Endothelial cell of umbilical vein (primary cell): Measurements from ENCODE around the gene CST8. TPM values are rescaled to one million over a fixed set of nuclear protein-coding genes. Genes with fewer than 3 reads are reported as not detected.
"Not testable (repeated sequence)": the region's sequence is repeated elsewhere in the genome, so short reads cannot be mapped to it uniquely, and the experiment has no call there.

ENCODE experiments used
- BruUV-seq: library from RNA; stranded (reverse); fragments of 400-500 nt; replicated peaks from 2 replicates; lab custom pipeline; 2021; lab: Mats Ljungman, UMichigan
- CTCF ChIA-PET: fragments of 300-600, 350-600 bp; sonication (Branson Sonifier 250); formaldehyde crosslinking; loops from one replicate; lab custom pipeline; 2021; ENCODE audit warnings: antibody characterized with exemption, inconsistent platforms; lab: Charles Lee
- POLR2A ChIA-PET: fragments of 300-600, 350-600 bp; sonication (Branson Sonifier 250); formaldehyde crosslinking; loops from one replicate; lab custom pipeline; 2021; ENCODE audit warnings: antibody characterized with exemption, inconsistent platforms; lab: Charles Lee
- DNase-seq: peaks from one replicate; pipeline ENCODE4 v3.0.0-alpha.2; 2011; ENCODE audit warnings: low read depth, low spot score
- FAIRE-seq: peaks from 2 replicates; lab custom pipeline; 2011; peaks lifted over from hg19 to GRCh38; lab: Jason Lieb, UNC
- H2AFZ ChIP-seq: 2 replicates; pipeline ENCODE4 v1.6.0; 2012; ENCODE audit warnings: low read depth, low read length, control low read depth, inconsistent platforms
- H3K27ac ChIP-seq: 2 replicates; pipeline ENCODE4 v1.5.1; 2011; ENCODE audit warnings: low read depth, mild to moderate bottlenecking, control low read depth, low read length, moderate library complexity; ENCODE audit not compliant: insufficient read depth
- H3K27me3 ChIP-seq, 2 experiments: 2 replicates each; pipeline versions ENCODE4 v1.6.0 to v1.6.1; 2011; ENCODE audit warnings: low read length in 2 of 2, mixed read lengths in 1 of 2; ENCODE audit not compliant: control insufficient read depth in 2 of 2, insufficient read depth in 2 of 2
- H3K36me3 ChIP-seq, 2 experiments: 2 replicates in 1 of 2; 3 replicates in 1 of 2; pipeline ENCODE4 v1.5.1; 2011; ENCODE audit warnings: low read length in 2 of 2, mild to moderate bottlenecking in 1 of 2, moderate library complexity in 1 of 2; ENCODE audit not compliant: control insufficient read depth in 2 of 2, insufficient read depth in 2 of 2; ENCODE audit errors: extremely low read depth in 1 of 2
- H3K4me1 ChIP-seq: 3 replicates; pipeline ENCODE4 v1.5.1; 2011; ENCODE audit warnings: mild to moderate bottlenecking, low read length; ENCODE audit not compliant: control insufficient read depth, insufficient read depth; ENCODE audit errors: extremely low read depth
- H3K4me2 ChIP-seq: 2 replicates; pipeline ENCODE4 v1.6.1; 2011; ENCODE audit warnings: low read length, control low read depth, mixed read lengths; ENCODE audit not compliant: insufficient read depth
- H3K4me3 ChIP-seq, 3 experiments: fragments of 200-600 bp in 1 of 3; sonication (generic), shearing (Covaris generic) in 1 of 3; replicated peaks in 1 of 3; 2 replicates each; pipeline ENCODE4 v1.5.1; 2011 to 2016; ENCODE audit warnings: control low read depth in 3 of 3, low read length in 3 of 3, mild to moderate bottlenecking in 2 of 3, inconsistent platforms in 1 of 3, low read depth in 1 of 3, moderate library complexity in 1 of 3; ENCODE audit not compliant: insufficient read depth in 1 of 3
- H3K79me2 ChIP-seq: 2 replicates; pipeline ENCODE4 v1.6.0; 2012; ENCODE audit warnings: low read length, inconsistent platforms; ENCODE audit not compliant: control insufficient read depth, insufficient read depth
- H3K9ac ChIP-seq: replicated peaks from 2 replicates; pipeline ENCODE3; 2011; ENCODE audit warnings: low read length, control low read depth; ENCODE audit not compliant: insufficient read depth; ENCODE audit errors: extremely low read depth
- H3K9me1 ChIP-seq: replicated peaks from 3 replicates; pipeline ENCODE4 v1.6.0; 2011; ENCODE audit warnings: mild to moderate bottlenecking, low read length; ENCODE audit not compliant: control insufficient read depth, insufficient read depth; ENCODE audit errors: extremely low read depth
- H3K9me3 ChIP-seq: replicated peaks from 2 replicates; pipeline ENCODE4 v1.5.1; 2012; ENCODE audit warnings: low read length, inconsistent platforms; ENCODE audit not compliant: control insufficient read depth, insufficient read depth
- H4K20me1 ChIP-seq: replicated peaks from 2 replicates; pipeline ENCODE3; 2011; ENCODE audit warnings: mild to moderate bottlenecking, low read length; ENCODE audit not compliant: control insufficient read depth, insufficient read depth; ENCODE audit errors: extremely low read depth
- EZH2 ChIP-seq: IDR thresholded peaks from 2 replicates; pipeline ENCODE4 v1.6.1; 2012; ENCODE audit warnings: borderline replicate concordance, low read depth, mild to moderate bottlenecking, moderate library complexity, low read length, inconsistent platforms; ENCODE audit not compliant: severe bottlenecking
- FOS ChIP-seq: IDR thresholded peaks from 2 replicates; pipeline ENCODE4 v1.6.1; 2011; ENCODE audit warnings: mild to moderate bottlenecking, low read length, moderate library complexity, borderline replicate concordance; ENCODE audit not compliant: insufficient read depth
- GATA2 ChIP-seq: IDR thresholded peaks from 2 replicates; pipeline ENCODE4 v1.7.0; 2011; ENCODE audit warnings: low read depth, mild to moderate bottlenecking, moderate library complexity, mixed read lengths, low read length; ENCODE audit not compliant: insufficient read length, insufficient read depth
- JUN ChIP-seq: IDR thresholded peaks from 2 replicates; pipeline ENCODE4 v1.6.1; 2011; ENCODE audit warnings: borderline replicate concordance, low read depth; ENCODE audit not compliant: insufficient read length, insufficient read depth
- MYC ChIP-seq: IDR thresholded peaks from one replicate; pipeline ENCODE4 v1.6.1; 2011; ENCODE audit warnings: mild to moderate bottlenecking, low read depth, low read length
- POLR2A ChIP-seq: IDR thresholded peaks from 2 replicates; pipeline ENCODE4 v1.6.1; 2012; ENCODE audit warnings: low read depth, mild to moderate bottlenecking, control low read depth, low read length
- POLR2AphosphoS5 ChIP-seq: IDR thresholded peaks from 2 replicates; pipeline ENCODE4 v1.6.1; 2012; ENCODE audit warnings: low read depth, mild to moderate bottlenecking, control low read depth, low read length, moderate library complexity; ENCODE audit not compliant: insufficient read depth
- dilution Hi-C: fragments of 300-500 bp; cut with MboI; formaldehyde crosslinking; loops from one replicate; pipeline ENCODE4 v1.15.0; 2019; ENCODE audit warnings: low sequenced_read_pairs; ENCODE audit not compliant: extremely low pct_ligation_motif_present
- intact Hi-C: fragments of 100-400 bp; cut with micrococcal nuclease; formaldehyde crosslinking; loops from one replicate; pipeline ENCODE4 v1.10.0; 2022
- polyA plus RNA-seq, 4 experiments: library from polyadenylated mRNA; depleted of rRNA in 3 of 4; stranded (reverse) in 3 of 4; unstranded in 1 of 4; fragments of >200 nt; gene quantifications; 2 replicates each; pipeline versions ENCODE4 v1.2.1 to v1.2.3, GENCODE V29; 2011 to 2012; ENCODE audit warnings: missing spikeins in 1 of 4
- total RNA-seq: library from RNA; stranded (reverse); gene quantifications from 2 replicates; pipeline ENCODE4 v1.2.3, GENCODE V29; 2021
- TF ChIP-seq, protein P1 (sequence below), 2 donors: IDR thresholded peaks; 1 replicate in 1 of 2; 2 replicates in 1 of 2; pipeline ENCODE4 v1.5.1; 2011; ENCODE audit warnings: low read length in 2 of 2, mild to moderate bottlenecking in 2 of 2, moderate library complexity in 2 of 2, control low read depth in 1 of 2, inconsistent platforms in 1 of 2, low read depth in 1 of 2; ENCODE audit not compliant: insufficient read depth in 1 of 2; ENCODE audit errors: extremely low read depth in 1 of 2
- TF ChIP-seq, protein P2 (sequence below): IDR thresholded peaks from 2 replicates; pipeline ENCODE4 v1.6.1; 2011; ENCODE audit not compliant: insufficient read depth, insufficient read length

The CST8 gene
- total and polyA plus RNA-seq, 2 donors (not counting 3 experiments of a cell fraction or from before 2014, with no cell fraction given) = not detected

DNA sequence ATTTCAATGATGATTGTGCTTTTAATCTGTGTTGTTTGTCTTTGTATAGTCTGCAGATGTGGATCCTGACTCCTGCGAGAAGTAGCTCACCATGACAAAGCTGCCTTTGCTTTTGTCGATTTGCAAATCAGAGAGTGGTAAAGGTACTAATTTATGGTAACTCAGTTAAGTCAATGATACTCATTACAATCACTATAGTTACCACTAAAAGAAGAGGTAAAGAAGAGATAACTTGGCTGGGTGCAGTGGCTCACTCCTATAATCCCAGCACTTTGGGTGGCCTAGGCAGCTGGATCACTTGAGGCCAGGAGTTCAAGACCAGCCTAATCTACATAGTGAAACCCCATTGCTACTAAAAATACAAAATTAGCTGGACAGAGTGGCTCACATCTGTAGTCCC is 17.6 kb upstream of the CST8 start:
- DNase-seq, intact Hi-C loops, H3K79me2 ChIP-seq, H4K20me1 ChIP-seq, POLR2A ChIA-PET, H3K9ac ChIP-seq, H3K9me3 ChIP-seq, H2AFZ ChIP-seq, H3K4me1 ChIP-seq, CTCF ChIA-PET, BruUV-seq, H3K36me3 ChIP-seq, H3K4me3 ChIP-seq, H3K27me3 ChIP-seq, H3K9me1 ChIP-seq, FAIRE-seq, H3K27ac ChIP-seq, H3K4me2 ChIP-seq, dilution Hi-C loops: not testable (repeated sequence)

DNA sequence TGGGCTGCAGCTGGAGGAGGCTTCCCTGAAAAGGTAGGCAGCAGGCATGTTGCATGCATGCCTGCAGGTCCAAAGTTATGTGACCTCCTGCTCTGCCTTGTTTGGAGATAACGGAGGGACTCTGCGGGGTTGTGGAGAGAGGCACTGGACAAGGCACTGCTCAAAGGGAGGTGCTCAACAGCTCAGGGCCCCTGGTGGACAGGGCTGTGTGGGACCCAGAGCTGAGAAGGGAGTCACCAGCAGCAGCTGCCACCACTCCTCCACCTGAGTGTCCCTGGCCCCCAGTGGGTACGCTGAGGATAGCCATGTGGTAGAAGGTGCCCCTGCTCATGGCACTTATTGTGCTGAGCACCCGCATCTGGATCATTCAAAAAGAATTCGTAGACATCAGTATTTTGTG is 15.5 kb upstream of the CST8 start:
- intact Hi-C loops = no loop called here
- Histone ChIP-seq H3K27me3 (no peaks in the 10 kb centered on the region), H3K9me1 (no peaks in the 10 kb centered on the region), H3K36me3 (no peaks in the 10 kb centered on the region), H2AFZ (no peak overlapping the region), H3K4me3 (no peak overlapping the region), H3K27ac (no peak overlapping the region), H3K4me1 (no peaks in the 10 kb centered on the region), H4K20me1 (no peaks in the 10 kb centered on the region), H3K9me3 (no peaks in the 10 kb centered on the region), H3K9ac (no peak overlapping the region), H3K79me2 (no peaks in the 10 kb centered on the region), H3K4me2 (no peak overlapping the region)
- dilution Hi-C loops = no loop called here
- TF ChIP-seq, protein P1, sequence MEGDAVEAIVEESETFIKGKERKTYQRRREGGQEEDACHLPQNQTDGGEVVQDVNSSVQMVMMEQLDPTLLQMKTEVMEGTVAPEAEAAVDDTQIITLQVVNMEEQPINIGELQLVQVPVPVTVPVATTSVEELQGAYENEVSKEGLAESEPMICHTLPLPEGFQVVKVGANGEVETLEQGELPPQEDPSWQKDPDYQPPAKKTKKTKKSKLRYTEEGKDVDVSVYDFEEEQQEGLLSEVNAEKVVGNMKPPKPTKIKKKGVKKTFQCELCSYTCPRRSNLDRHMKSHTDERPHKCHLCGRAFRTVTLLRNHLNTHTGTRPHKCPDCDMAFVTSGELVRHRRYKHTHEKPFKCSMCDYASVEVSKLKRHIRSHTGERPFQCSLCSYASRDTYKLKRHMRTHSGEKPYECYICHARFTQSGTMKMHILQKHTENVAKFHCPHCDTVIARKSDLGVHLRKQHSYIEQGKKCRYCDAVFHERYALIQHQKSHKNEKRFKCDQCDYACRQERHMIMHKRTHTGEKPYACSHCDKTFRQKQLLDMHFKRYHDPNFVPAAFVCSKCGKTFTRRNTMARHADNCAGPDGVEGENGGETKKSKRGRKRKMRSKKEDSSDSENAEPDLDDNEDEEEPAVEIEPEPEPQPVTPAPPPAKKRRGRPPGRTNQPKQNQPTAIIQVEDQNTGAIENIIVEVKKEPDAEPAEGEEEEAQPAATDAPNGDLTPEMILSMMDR (IDR thresholded peaks at IDR 0.05; ENCODE audit: extremely low read depth in 1 of 2, insufficient read depth in 1 of 2, low read depth in 1 of 2, low read length in 2 of 2) = no peak
- TF ChIP-seq POLR2AphosphoS5 (no peak), MYC (no peak), GATA2 (no peak), FOS (no peak), JUN (no peak), POLR2A (no peak), EZH2 (no peak)
- TF ChIP-seq, protein P2, sequence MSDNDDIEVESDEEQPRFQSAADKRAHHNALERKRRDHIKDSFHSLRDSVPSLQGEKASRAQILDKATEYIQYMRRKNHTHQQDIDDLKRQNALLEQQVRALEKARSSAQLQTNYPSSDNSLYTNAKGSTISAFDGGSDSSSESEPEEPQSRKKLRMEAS = no peak
- BruUV-seq = no TSS peak
- ChIA-PET POLR2A (no interaction called here), CTCF (no interaction called here)
- no peak for FAIRE-seq
- DNase-seq = no peak
